Measurements from ENCODE around the gene FAIM2. TPM values are rescaled to one million over a fixed set of nuclear protein-coding genes. Genes with fewer than 3 reads are reported as not detected.

Gene FAIM2
- total RNA-seq, 1 experiment from 2014 or later = 0.09 TPM

DNA sequence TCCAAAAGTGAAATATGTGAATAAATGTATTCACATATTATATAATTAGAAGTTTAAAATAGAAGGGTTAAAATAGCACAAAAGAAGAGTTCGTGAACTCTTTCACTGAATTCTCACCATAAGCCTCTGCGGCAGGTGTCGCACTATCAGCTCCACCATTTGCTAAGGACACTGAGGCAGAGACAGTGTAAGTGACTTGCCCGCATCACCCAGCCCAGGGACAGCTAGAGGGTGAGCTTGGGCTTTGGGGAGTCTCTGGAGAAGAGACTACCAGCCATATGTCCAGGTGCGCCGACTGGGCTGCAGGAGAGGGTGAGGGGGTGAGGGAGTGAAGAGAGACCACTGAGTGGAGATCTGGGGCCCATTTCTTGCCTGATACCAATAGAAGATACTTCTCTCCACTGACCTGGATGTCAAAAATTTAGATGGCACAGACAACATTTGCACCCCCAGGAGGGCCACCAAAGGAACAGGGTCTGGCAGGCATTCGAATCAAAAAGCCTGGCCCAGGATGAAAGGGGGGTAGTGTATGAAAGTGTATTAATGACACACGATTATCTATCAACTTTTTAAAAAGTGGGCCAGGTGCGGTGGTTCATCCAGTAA lies 28.5 kb downstream of the FAIM2 start:
- Mint-ChIP-seq H3K36me3 (ENCODE audit: insufficient read depth, unreplicated experiment) (peaks cover 7% of the 10 kb centered on the region), H3K4me3 (ENCODE audit: unreplicated experiment) (no peak overlapping the region), H3K27ac (ENCODE audit: unreplicated experiment) (no peak overlapping the region), H3K9me3 (ENCODE audit: unreplicated experiment) (peaks cover 29% of the 10 kb centered on the region), H3K27me3 (ENCODE audit: insufficient read depth, unreplicated experiment) (no peaks in the 10 kb centered on the region), H3K4me1 (ENCODE audit: low read depth, unreplicated experiment) (peaks cover 3% of the 10 kb centered on the region)
- DNase-seq = no peak
- CTCF ChIA-PET = interaction anchor here (0.5 kb wide), 1 partner anchor 308 kb away, joined by 4 read pairs; no protein-coding TSS in a partner anchor
- Histone ChIP-seq H3K4me3 (ENCODE audit: low read depth, low read length) (no peak overlapping the region), H3K4me1 (peaks cover 5% of the 10 kb centered on the region), H3K36me3 (ENCODE audit: control insufficient read depth, insufficient read depth, low read length) (no peaks in the 10 kb centered on the region), H3K9me3 (no peaks in the 10 kb centered on the region), H3K27me3 (replicated peaks; ENCODE audit: control insufficient read depth, insufficient read depth, low read length) (no peaks in the 10 kb centered on the region)
- no peak for TF ChIP-seq CTCF (IDR thresholded peaks at IDR 0.05; ENCODE audit: insufficient read depth in 1 of 2, low read depth in 1 of 2, low read length in 1 of 2, severe bottlenecking in 1 of 2, unreplicated experiment in 1 of 2)
- no TSS peak for BruUV-seq (replicated peaks)
- intact Hi-C loops (cut with micrococcal nuclease; ENCODE audit: unreplicated experiment) = no loop called here
- POLR2A ChIA-PET = no interaction called here

GRCh38 chr12:49874142-49874897 lies 29.4 kb downstream of the FAIM2 start:
- BruUV-seq (replicated peaks) = no TSS peak
- Histone ChIP-seq H3K27me3 (replicated peaks; ENCODE audit: control insufficient read depth, insufficient read depth, low read length) (no peaks in the 10 kb centered on the region), H3K9me3 (no peaks in the 10 kb centered on the region), H3K36me3 (ENCODE audit: control insufficient read depth, insufficient read depth, low read length) (no peaks in the 10 kb centered on the region), H3K4me3 (ENCODE audit: low read depth, low read length) (no peak overlapping the region), H3K4me1 (peaks cover 14% of the 10 kb centered on the region)
- intact Hi-C loops (cut with micrococcal nuclease; ENCODE audit: unreplicated experiment) = no loop called here
- Mint-ChIP-seq H3K27me3 (ENCODE audit: insufficient read depth, unreplicated experiment) (no peaks in the 10 kb centered on the region), H3K4me3 (ENCODE audit: unreplicated experiment) (no peak overlapping the region), H3K27ac (ENCODE audit: unreplicated experiment) (no peak overlapping the region), H3K9me3 (ENCODE audit: unreplicated experiment) (peaks cover 20% of the 10 kb centered on the region), H3K36me3 (ENCODE audit: insufficient read depth, unreplicated experiment) (peaks cover 7% of the 10 kb centered on the region), H3K4me1 (ENCODE audit: low read depth, unreplicated experiment) (peaks cover 8% of the 10 kb centered on the region)
- ChIA-PET CTCF (interaction anchor here (0.5 kb wide), 1 partner anchor 307 kb away, joined by 4 read pairs; no protein-coding TSS in a partner anchor), POLR2A (no interaction called here)
- DNase-seq = no peak
- TF ChIP-seq CTCF (IDR thresholded peaks at IDR 0.05; ENCODE audit: insufficient read depth in 1 of 2, low read depth in 1 of 2, low read length in 1 of 2, severe bottlenecking in 1 of 2, unreplicated experiment in 1 of 2) = no peak

- ChIA-PET CTCF (no interaction called here), POLR2A (no interaction called here)
- Mint-ChIP-seq H3K27me3 (ENCODE audit: insufficient read depth, unreplicated experiment) (no peaks in the 10 kb centered on the region), H3K4me3 (ENCODE audit: unreplicated experiment) (no peak overlapping the region), H3K27ac (ENCODE audit: unreplicated experiment) (no peak overlapping the region), H3K36me3 (ENCODE audit: insufficient read depth, unreplicated experiment) (peaks cover under 1% of the 10 kb centered on the region), H3K9me3 (ENCODE audit: unreplicated experiment) (peaks cover 11% of the 10 kb centered on the region), H3K4me1 (ENCODE audit: low read depth, unreplicated experiment) (peaks cover 13% of the 10 kb centered on the region)
- BruUV-seq (replicated peaks) = no TSS peak
- Histone ChIP-seq H3K4me3 (ENCODE audit: low read depth, low read length) (no peak overlapping the region), H3K9me3 (no peaks in the 10 kb centered on the region), H3K27me3 (replicated peaks; ENCODE audit: control insufficient read depth, insufficient read depth, low read length) (no peaks in the 10 kb centered on the region), H3K4me1 (peaks cover 23% of the 10 kb centered on the region), H3K36me3 (ENCODE audit: control insufficient read depth, insufficient read depth, low read length) (no peaks in the 10 kb centered on the region)
- TF ChIP-seq CTCF (IDR thresholded peaks at IDR 0.05; ENCODE audit: insufficient read depth in 1 of 2, low read depth in 1 of 2, low read length in 1 of 2, severe bottlenecking in 1 of 2, unreplicated experiment in 1 of 2) = no peak
- DNase-seq = no peak
- intact Hi-C loops (cut with micrococcal nuclease; ENCODE audit: unreplicated experiment) = no loop called here
Observed at GRCh38 chr12:49873361-49873934, 30.3 kb downstream of the FAIM2 start.

Data from Caco-2 (cell line).